ENCODE measurements around the gene GIPC1. TPM values are rescaled to one million over a fixed set of nuclear protein-coding genes. Genes with fewer than 3 reads are reported as not detected.

The GIPC1 gene
- total RNA-seq, 2 donors from 2014 or later: 68.6 to 72.6 TPM

- Mint-ChIP-seq H3K27me3 (ENCODE audit: insufficient read depth) (no peaks in the 10 kb centered on the region), H3K27ac (peak within 1 kb of the TSS; percentile 98), H3K4me3 (peak within 1 kb of the TSS; percentile 89), H3K4me1 (peaks cover 5% of the 10 kb centered on the region), H3K36me3 (ENCODE audit: low read depth) (peaks cover 8% of the 10 kb centered on the region), H3K9me3 (no peaks in the 10 kb centered on the region)
- Histone ChIP-seq H3K27ac (ENCODE audit: low read depth, low read length) (peak within 1 kb of the TSS; percentile 27), H3K4me3 (ENCODE audit: low read length) (peak within 1 kb of the TSS; percentile 82), H3K36me3 (ENCODE audit: control insufficient read depth, insufficient read depth, low read length) (no peaks in the 10 kb centered on the region), H3K4me1 (ENCODE audit: control insufficient read depth, insufficient read depth, low read length) (no peaks in the 10 kb centered on the region), H3K27me3 (ENCODE audit: control insufficient read depth, insufficient read depth, low read length, poor library complexity, severe bottlenecking) (no peaks in the 10 kb centered on the region), H3K9ac (ENCODE audit: extremely low read depth, low read length, poor library complexity, severe bottlenecking) (peak within 1 kb of the TSS; percentile 79), H3K9me3 (ENCODE audit: control insufficient read depth, low read length) (no peaks in the 10 kb centered on the region)
- 0 to 1% methylated on average over 27 to 59 of the region's 59 CpGs for WGBS, 2 experiments (ENCODE audit: insufficient coverage in 1 of 2, insufficient read length in 1 of 2)
- peak; percentile 100 for DNase-seq
- no peak for TF ChIP-seq CTCF (conservative IDR thresholded peaks at IDR 0.05)
These were observed 33.5 kb upstream of the GIPC1 start, which contains the start of gene TECR for GRCh38 chr19:14529254-14530004. Gene TECR, plus strand, starts transcription at chr19:14529594. Its CDS starts 103 bp downstream, at chr19:14529697.

- no peaks in the 10 kb centered on the region for H3K27me3 ChIP-seq (ENCODE audit: control insufficient read depth, insufficient read depth, low read length, poor library complexity, severe bottlenecking)
- TF ChIP-seq CTCF (conservative IDR thresholded peaks at IDR 0.05): no peak
- 57 to 59% methylated on average over 32 to 39 of the region's 39 CpGs for WGBS, 2 experiments (ENCODE audit: insufficient coverage in 1 of 2, insufficient read length in 1 of 2)
- peaks cover 7% of the 10 kb centered on the region for H3K36me3 Mint-ChIP-seq (ENCODE audit: low read depth)
- H3K27ac Mint-ChIP-seq: peak overlapping the region; percentile 86
- peak overlapping the region; percentile 82 for H3K4me3 ChIP-seq (ENCODE audit: low read length)
- no peaks in the 10 kb centered on the region for H3K27me3 Mint-ChIP-seq (ENCODE audit: insufficient read depth)
- peaks cover 5% of the 10 kb centered on the region for H3K4me1 Mint-ChIP-seq
- peak overlapping the region; percentile 89 for H3K4me3 Mint-ChIP-seq
- no peaks in the 10 kb centered on the region for H3K9me3 ChIP-seq (ENCODE audit: control insufficient read depth, low read length)
- no peak for DNase-seq
- H3K36me3 ChIP-seq (ENCODE audit: control insufficient read depth, insufficient read depth, low read length): no peaks in the 10 kb centered on the region
- H3K9ac ChIP-seq (ENCODE audit: extremely low read depth, low read length, poor library complexity, severe bottlenecking): peak overlapping the region; percentile 20
- no peak overlapping the region for H3K27ac ChIP-seq (ENCODE audit: low read depth, low read length)
- H3K4me1 ChIP-seq (ENCODE audit: control insufficient read depth, insufficient read depth, low read length): no peaks in the 10 kb centered on the region
- H3K9me3 Mint-ChIP-seq: no peaks in the 10 kb centered on the region
These were observed 32.7 kb upstream of the GIPC1 start for GRCh38 chr19:14528419-14529253.

DNA sequence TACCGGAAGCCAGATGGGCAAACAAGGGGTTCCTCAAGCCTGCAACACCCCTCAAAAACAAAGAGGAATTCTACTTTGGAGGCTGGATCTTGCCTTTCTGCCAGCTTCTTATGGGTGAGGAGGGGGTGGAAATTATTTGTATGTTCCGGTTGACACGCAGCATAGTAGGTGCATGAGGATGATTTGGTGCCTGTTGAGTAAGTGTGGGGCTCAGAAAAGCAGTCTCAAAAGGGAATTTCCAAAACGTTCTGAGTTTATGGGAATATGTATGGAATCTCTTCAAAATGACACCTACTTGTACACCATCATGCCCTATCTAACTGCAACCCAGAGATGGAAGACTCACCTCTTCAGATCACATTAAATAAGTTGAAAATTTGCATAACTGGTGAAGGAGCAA is 30.5 kb upstream of the GIPC1 start:
- Mint-ChIP-seq H3K27ac (no peak overlapping the region), H3K9me3 (no peaks in the 10 kb centered on the region), H3K36me3 (ENCODE audit: low read depth) (no peaks in the 10 kb centered on the region), H3K4me3 (no peak overlapping the region), H3K27me3 (ENCODE audit: insufficient read depth) (no peaks in the 10 kb centered on the region), H3K4me1 (peaks cover 8% of the 10 kb centered on the region)
- H3K4me1 ChIP-seq (ENCODE audit: control insufficient read depth, insufficient read depth, low read length): no peaks in the 10 kb centered on the region
- no peak overlapping the region for H3K4me3 ChIP-seq (ENCODE audit: low read length)
- no peaks in the 10 kb centered on the region for H3K36me3 ChIP-seq (ENCODE audit: control insufficient read depth, insufficient read depth, low read length)
- H3K9ac ChIP-seq (ENCODE audit: extremely low read depth, low read length, poor library complexity, severe bottlenecking): no peak overlapping the region
- no peak for DNase-seq
- H3K9me3 ChIP-seq (ENCODE audit: control insufficient read depth, low read length): no peaks in the 10 kb centered on the region
- no peak for TF ChIP-seq CTCF (conservative IDR thresholded peaks at IDR 0.05)
- WGBS, 2 experiments (ENCODE audit: insufficient coverage in 1 of 2, insufficient read length in 1 of 2): 78 to 95% methylated on average over 3 to 4 of the region's 4 CpGs
- no peak overlapping the region for H3K27ac ChIP-seq (ENCODE audit: low read depth, low read length)
- H3K27me3 ChIP-seq (ENCODE audit: control insufficient read depth, insufficient read depth, low read length, poor library complexity, severe bottlenecking): no peaks in the 10 kb centered on the region
